Measurements from ENCODE around the gene DLX5.

Gene DLX5

DNA sequence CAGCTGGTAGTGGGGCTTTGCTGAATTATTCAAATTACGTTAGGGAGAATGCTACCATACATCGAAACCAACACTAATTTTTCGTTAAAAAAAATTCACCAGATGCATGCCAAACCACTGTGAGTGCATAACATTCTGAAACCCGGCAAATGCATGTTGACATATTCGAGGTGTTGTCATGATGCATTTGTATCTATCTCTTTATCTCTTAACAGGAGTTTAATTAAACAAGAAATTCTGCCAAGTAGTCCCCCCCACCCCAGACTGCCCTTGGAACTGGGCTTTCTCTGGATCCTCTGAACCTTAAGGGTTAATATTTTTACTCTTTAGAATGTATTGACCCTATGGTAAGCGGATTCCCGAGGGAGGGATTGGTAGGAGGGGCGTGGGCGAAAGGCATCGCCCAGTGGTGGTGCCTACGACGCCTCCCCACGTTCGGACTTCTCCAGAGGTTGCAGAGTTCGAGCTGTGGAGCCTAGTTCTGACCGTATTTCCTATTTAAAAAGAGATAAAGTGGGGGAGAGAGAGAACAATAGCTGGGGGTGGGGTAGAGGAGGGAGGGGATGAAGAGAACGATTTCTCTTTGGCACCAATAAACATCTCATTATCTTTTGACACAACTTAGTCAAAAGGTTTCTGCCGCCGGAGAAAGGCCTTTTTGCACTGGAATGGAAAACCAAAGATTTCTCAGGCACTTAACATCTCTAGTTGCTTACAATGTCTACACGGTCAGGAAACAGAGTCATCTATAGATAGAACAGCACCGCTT, 12.1 kb downstream of the DLX5 start:
- H3K27me3 ChIP-seq (ENCODE audit: insufficient read depth, insufficient read length), result peaks cover 99% of the 10 kb centered on the region
- TF ChIP-seq YY1 (IDR thresholded peaks at IDR 0.05; ENCODE audit: insufficient read depth, insufficient read length), result no peak
- no peak for TF ChIP-seq SUZ12 (IDR thresholded peaks at IDR 0.05; ENCODE audit: extremely low read depth, insufficient read depth, insufficient read length)
- no peak for TF ChIP-seq ZNF274 (IDR thresholded peaks at IDR 0.05; ENCODE audit: low read depth, low read length)
- H3K4me3 ChIP-seq (ENCODE audit: insufficient read length, low read depth), result no peak overlapping the region
- no peak overlapping the region for H3K9ac ChIP-seq (ENCODE audit: insufficient read length, low read depth)
- no peaks in the 10 kb centered on the region for H3K9me3 ChIP-seq (ENCODE audit: insufficient read depth, low read length)
- no peaks in the 10 kb centered on the region for H3K36me3 ChIP-seq (ENCODE audit: insufficient read depth, insufficient read length, low read length)
- H3K4me1 ChIP-seq (ENCODE audit: insufficient read depth, insufficient read length), result peaks cover 2% of the 10 kb centered on the region
- no peak for DNase-seq (ENCODE audit: low read depth, low spot score)

DNA sequence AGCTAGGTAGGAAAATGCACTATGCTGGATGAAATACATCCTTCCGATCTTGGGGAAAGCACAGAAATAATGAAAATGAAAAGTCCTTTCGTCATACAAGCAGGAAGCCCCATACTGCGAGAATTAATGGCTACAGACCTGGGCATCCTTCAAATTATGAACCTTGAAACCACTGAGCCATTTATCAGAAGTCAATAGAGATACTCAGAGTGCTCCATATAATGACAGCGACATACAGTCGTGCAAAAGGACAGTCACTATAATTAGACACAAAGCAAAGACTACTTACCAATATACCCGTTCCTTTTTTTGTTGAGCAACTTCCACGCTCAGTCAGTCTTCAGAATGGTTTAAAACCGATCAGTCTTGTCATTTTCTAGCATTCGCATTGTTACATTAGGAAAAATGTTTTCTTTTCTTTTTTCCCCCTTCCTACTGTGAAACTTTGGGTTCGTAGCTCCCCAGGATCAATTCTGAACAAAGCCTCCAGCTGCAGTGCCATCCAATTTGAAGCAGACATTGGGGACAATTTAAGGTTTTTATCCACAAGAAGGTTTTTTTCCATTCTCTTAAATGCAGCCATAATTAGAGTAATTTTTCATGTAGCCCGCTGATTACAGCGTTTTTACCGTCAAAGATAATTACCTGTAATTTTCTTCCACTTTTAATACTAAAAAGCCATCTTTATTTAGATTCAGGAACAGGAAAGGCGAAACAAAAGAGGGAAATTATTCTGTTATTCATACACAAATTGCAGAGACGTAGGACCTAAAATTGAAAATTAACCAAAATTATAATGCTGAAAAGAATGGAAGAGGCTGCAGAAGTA, 12.9 kb downstream of the DLX5 start:
- Histone ChIP-seq H3K27me3 (ENCODE audit: insufficient read depth, insufficient read length) (peaks cover 99% of the 10 kb centered on the region), H3K4me1 (ENCODE audit: insufficient read depth, insufficient read length) (peaks cover 4% of the 10 kb centered on the region), H3K4me3 (ENCODE audit: insufficient read length, low read depth) (no peak overlapping the region), H3K9ac (ENCODE audit: insufficient read length, low read depth) (no peak overlapping the region), H3K9me3 (ENCODE audit: insufficient read depth, low read length) (no peaks in the 10 kb centered on the region), H3K36me3 (ENCODE audit: insufficient read depth, insufficient read length, low read length) (no peaks in the 10 kb centered on the region)
- TF ChIP-seq YY1 (IDR thresholded peaks at IDR 0.05; ENCODE audit: insufficient read depth, insufficient read length) (no peak), SUZ12 (IDR thresholded peaks at IDR 0.05; ENCODE audit: extremely low read depth, insufficient read depth, insufficient read length) (no peak), ZNF274 (IDR thresholded peaks at IDR 0.05; ENCODE audit: low read depth, low read length) (no peak)
- no peak for DNase-seq (ENCODE audit: low read depth, low spot score)

DNA sequence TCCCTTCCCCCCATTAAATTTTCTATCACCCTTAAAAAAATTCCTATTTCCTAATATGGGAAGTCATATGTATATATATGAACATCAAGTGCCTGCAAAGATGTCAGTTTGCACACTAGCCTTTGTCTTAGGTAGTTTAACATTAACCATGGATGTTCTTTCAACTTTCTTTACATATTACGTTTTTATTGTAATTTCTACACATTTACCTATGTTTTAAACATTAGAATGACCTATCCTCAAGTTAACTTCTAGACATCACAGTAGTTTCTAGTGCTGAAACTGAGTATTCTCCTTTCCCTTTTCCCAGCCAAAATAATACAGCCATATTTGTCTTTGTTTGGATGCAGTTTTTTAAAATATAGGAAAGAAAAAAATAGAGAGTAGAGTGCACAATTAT, 13.5 kb downstream of the DLX5 start:
- DNase-seq (ENCODE audit: low read depth, low spot score), result no peak
- Histone ChIP-seq H3K9ac (ENCODE audit: insufficient read length, low read depth) (no peak overlapping the region), H3K4me3 (ENCODE audit: insufficient read length, low read depth) (no peak overlapping the region), H3K9me3 (ENCODE audit: insufficient read depth, low read length) (no peaks in the 10 kb centered on the region), H3K4me1 (ENCODE audit: insufficient read depth, insufficient read length) (peaks cover 4% of the 10 kb centered on the region), H3K27me3 (ENCODE audit: insufficient read depth, insufficient read length) (peaks cover 96% of the 10 kb centered on the region), H3K36me3 (ENCODE audit: insufficient read depth, insufficient read length, low read length) (no peaks in the 10 kb centered on the region)
- TF ChIP-seq SUZ12 (IDR thresholded peaks at IDR 0.05; ENCODE audit: extremely low read depth, insufficient read depth, insufficient read length), result no peak
- no peak for TF ChIP-seq ZNF274 (IDR thresholded peaks at IDR 0.05; ENCODE audit: low read depth, low read length)

DNA sequence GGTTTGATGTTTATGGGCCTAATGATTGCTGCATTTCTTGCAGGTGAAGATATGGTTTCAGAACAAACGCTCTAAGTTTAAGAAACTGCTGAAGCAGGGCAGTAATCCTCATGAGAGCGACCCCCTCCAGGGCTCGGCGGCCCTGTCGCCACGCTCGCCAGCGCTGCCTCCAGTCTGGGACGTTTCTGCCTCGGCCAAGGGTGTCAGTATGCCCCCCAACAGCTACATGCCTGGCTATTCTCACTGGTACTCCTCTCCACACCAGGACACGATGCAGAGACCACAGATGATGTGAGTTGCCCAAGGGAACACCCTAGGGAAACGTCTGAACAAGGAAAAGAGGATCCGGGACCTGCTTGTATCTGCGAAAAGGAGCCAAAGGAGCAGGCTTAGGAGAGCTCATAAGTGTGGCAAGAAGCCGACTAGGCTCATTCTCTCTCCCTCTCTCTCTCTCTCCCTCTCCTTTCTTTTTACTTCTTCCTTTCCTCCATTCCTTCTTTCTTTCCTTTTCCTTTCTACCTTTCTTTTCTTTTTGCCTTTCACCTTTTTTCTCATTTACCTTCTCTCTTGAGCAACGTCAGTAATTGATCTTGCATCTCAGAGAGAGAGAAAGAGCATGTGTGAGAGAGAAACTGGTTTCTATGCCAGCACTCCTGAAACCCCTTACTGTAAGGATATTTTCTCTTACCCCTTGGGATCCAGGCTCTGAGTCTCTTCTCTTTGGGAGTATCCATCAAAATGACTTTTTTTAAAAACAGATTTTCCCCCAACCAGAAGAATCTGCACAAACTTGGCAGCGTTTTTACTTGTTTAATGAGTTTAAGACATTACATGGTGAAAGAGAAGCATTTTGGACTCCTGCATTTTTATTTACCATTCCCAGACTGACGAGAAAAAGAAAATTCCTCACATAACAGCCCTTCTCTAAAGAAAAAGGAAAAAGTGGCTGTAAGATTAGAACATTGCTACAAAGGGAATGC, 14.6 kb downstream of the DLX5 start:
- Histone ChIP-seq H3K9me3 (ENCODE audit: insufficient read depth, low read length) (no peaks in the 10 kb centered on the region), H3K9ac (ENCODE audit: insufficient read length, low read depth) (no peak overlapping the region), H3K4me3 (ENCODE audit: insufficient read length, low read depth) (no peak overlapping the region), H3K36me3 (ENCODE audit: insufficient read depth, insufficient read length, low read length) (no peaks in the 10 kb centered on the region), H3K4me1 (ENCODE audit: insufficient read depth, insufficient read length) (peaks cover 4% of the 10 kb centered on the region), H3K27me3 (ENCODE audit: insufficient read depth, insufficient read length) (peaks cover 87% of the 10 kb centered on the region)
- TF ChIP-seq ZNF274 (IDR thresholded peaks at IDR 0.05; ENCODE audit: low read depth, low read length), result no peak
- no peak for DNase-seq (ENCODE audit: low read depth, low spot score)

DNA sequence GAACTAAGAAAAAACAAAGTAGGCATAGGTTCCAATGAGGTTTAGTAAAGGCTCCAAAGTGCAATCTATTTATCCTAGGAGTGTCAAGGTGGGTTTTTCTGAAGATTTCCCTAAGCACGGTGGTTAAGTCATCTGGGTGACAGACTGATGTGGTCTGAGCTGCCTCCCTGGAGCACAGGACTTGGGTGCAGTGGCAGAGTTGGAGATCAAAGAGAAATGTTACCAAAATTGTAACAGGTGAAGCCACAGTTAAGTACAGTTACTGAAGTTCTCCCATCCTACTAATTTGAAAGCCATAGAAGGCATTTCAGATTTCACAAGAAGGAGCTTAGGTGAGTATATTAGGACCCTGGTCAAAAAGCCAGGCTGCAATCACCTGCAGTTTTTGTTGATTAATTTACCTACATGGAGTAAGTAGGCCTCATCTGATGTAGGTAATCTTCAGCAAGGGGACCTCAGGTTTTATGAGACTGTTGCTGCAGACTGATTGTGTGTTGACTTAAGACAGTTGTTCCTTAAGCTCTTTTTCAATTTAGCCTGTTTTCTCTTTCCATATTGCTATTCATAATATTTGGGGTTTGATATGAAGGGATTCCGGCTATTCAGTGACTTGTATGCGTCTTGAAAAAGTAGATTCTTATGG, 16.2 kb downstream of the DLX5 start:
- DNase-seq (ENCODE audit: low read depth, low spot score), result no peak
- TF ChIP-seq SUZ12 (IDR thresholded peaks at IDR 0.05; ENCODE audit: extremely low read depth, insufficient read depth, insufficient read length) (no peak), ZNF274 (IDR thresholded peaks at IDR 0.05; ENCODE audit: low read depth, low read length) (no peak), YY1 (IDR thresholded peaks at IDR 0.05; ENCODE audit: insufficient read depth, insufficient read length) (no peak)
- Histone ChIP-seq H3K4me3 (ENCODE audit: insufficient read length, low read depth) (no peak overlapping the region), H3K36me3 (ENCODE audit: insufficient read depth, insufficient read length, low read length) (no peaks in the 10 kb centered on the region), H3K27me3 (ENCODE audit: insufficient read depth, insufficient read length) (peaks cover 87% of the 10 kb centered on the region), H3K4me1 (ENCODE audit: insufficient read depth, insufficient read length) (peaks cover 4% of the 10 kb centered on the region), H3K9ac (ENCODE audit: insufficient read length, low read depth) (no peak overlapping the region), H3K9me3 (ENCODE audit: insufficient read depth, low read length) (no peaks in the 10 kb centered on the region)

DNA sequence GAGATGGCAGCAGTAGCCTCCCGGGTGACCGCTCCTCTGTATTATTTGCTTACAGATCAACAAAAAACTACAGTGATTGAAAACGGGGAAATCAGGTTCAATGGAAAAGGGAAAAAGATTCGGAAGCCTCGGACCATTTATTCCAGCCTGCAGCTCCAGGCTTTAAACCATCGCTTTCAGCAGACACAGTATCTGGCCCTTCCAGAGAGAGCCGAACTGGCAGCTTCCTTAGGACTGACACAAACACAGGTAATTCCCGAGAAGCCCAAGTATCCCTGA, 17.1 kb downstream of the DLX5 start:
- no peak overlapping the region for H3K9ac ChIP-seq (ENCODE audit: insufficient read length, low read depth)
- H3K36me3 ChIP-seq (ENCODE audit: insufficient read depth, insufficient read length, low read length), result no peaks in the 10 kb centered on the region
- TF ChIP-seq YY1 (IDR thresholded peaks at IDR 0.05; ENCODE audit: insufficient read depth, insufficient read length) (no peak), ZNF274 (IDR thresholded peaks at IDR 0.05; ENCODE audit: low read depth, low read length) (no peak), SUZ12 (IDR thresholded peaks at IDR 0.05; ENCODE audit: extremely low read depth, insufficient read depth, insufficient read length) (no peak)
- peaks cover 87% of the 10 kb centered on the region for H3K27me3 ChIP-seq (ENCODE audit: insufficient read depth, insufficient read length)
- peaks cover 4% of the 10 kb centered on the region for H3K4me1 ChIP-seq (ENCODE audit: insufficient read depth, insufficient read length)
- H3K9me3 ChIP-seq (ENCODE audit: insufficient read depth, low read length), result no peaks in the 10 kb centered on the region
- H3K4me3 ChIP-seq (ENCODE audit: insufficient read length, low read depth), result no peak overlapping the region
- DNase-seq (ENCODE audit: low read depth, low spot score), result no peak
